Muscle of arm (tissue), 12 donors: ENCODE results near the gene EDIL3. TPM values are rescaled to one million over a fixed set of nuclear protein-coding genes. Genes with fewer than 3 reads are reported as not detected.

Experiments used
- DNase-seq: peaks from one replicate; pipeline ENCODE4 v3.0.0-alpha.2; 2013
- polyA plus RNA-seq, 12 donors: library from polyadenylated mRNA; unstranded; fragments of 120-200 nt; gene quantifications; one replicate each; pipeline ENCODE4 v1.2.1, GENCODE V29; 2013; ENCODE audit not compliant: insufficient read length in 12 of 12

EDIL3 gene
- polyA plus RNA-seq, 12 donors: 8.9 to 22.2 (median 14.0) TPM; not detected in 1

GRCh38 chr5:84265739-84266550 lies 118.7 kb downstream of the EDIL3 start:
- no peak for DNase-seq

- DNase-seq: no peak
These were observed 119.5 kb downstream of the EDIL3 start for GRCh38 chr5:84265130-84265529.

GRCh38 chr5:84260939-84261338 lies 123.7 kb downstream of the EDIL3 start:
- no peak for DNase-seq

GRCh38 chr5:84260140-84260539 lies 124.5 kb downstream of the EDIL3 start:
- no peak for DNase-seq

GRCh38 chr5:84259283-84260045 lies 125.2 kb downstream of the EDIL3 start:
- DNase-seq: no peak

GRCh38 chr5:84257061-84257460 lies 127.6 kb downstream of the EDIL3 start:
- no peak for DNase-seq

- DNase-seq: no peak
These were observed 129.4 kb downstream of the EDIL3 start for GRCh38 chr5:84255315-84255714.

- DNase-seq: no peak
These were observed 130.7 kb downstream of the EDIL3 start for GRCh38 chr5:84253946-84254345.

- DNase-seq: no peak
These were observed 133.2 kb downstream of the EDIL3 start for GRCh38 chr5:84251503-84251902.

- DNase-seq: no peak
These were observed 134.6 kb downstream of the EDIL3 start for GRCh38 chr5:84249918-84250630.

- no peak for DNase-seq
These were observed 136.7 kb downstream of the EDIL3 start for GRCh38 chr5:84248013-84248412.

GRCh38 chr5:84242286-84242685 lies 142.4 kb downstream of the EDIL3 start:
- DNase-seq: no peak

GRCh38 chr5:84239494-84239893 lies 145.2 kb downstream of the EDIL3 start:
- DNase-seq: no peak

GRCh38 chr5:84237126-84237525 lies 147.6 kb downstream of the EDIL3 start:
- DNase-seq: no peak

GRCh38 chr5:84231433-84231832 lies 153.2 kb downstream of the EDIL3 start:
- no peak for DNase-seq

- no peak for DNase-seq
These were observed 155.6 kb downstream of the EDIL3 start for GRCh38 chr5:84229045-84229444.

- DNase-seq: no peak
These were observed 156.4 kb downstream of the EDIL3 start for GRCh38 chr5:84228266-84228665.

- DNase-seq: no peak
These were observed 157.4 kb downstream of the EDIL3 start for GRCh38 chr5:84227236-84227635.

GRCh38 chr5:84218546-84218945 lies 166.1 kb downstream of the EDIL3 start:
- DNase-seq: no peak

- no peak for DNase-seq
These were observed 169.2 kb downstream of the EDIL3 start for GRCh38 chr5:84215521-84215920.

GRCh38 chr5:84213861-84214260 lies 170.8 kb downstream of the EDIL3 start:
- no peak for DNase-seq

- DNase-seq: no peak
These were observed 171.5 kb downstream of the EDIL3 start for GRCh38 chr5:84213212-84213611.

GRCh38 chr5:84204772-84205171 lies 179.9 kb downstream of the EDIL3 start:
- DNase-seq: no peak
